ENCODE data around the gene R3HDM2.
"Not testable (repeated sequence)": the region's sequence is repeated elsewhere in the genome, so short reads cannot be mapped to it uniquely, and the experiment has no call there.

R3HDM2 gene

DNA sequence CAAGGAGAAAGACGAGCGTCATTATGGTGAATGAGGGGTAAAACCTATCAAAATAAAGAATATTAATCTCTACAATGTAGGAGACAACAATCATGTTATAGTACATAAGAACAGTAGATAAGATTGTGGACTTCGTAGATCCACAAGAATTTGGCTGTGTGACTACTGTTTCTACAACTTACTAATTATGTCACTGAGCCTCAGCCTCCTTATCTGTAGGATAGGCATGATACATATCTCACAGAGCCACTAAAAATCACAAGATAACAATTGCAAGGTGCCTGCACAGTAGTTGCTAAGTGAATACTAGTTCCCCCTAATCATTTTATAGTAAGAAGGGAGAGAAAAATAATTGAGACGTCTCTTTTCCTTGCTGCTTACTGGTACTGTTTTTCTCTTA, 101.6 kb downstream of the R3HDM2 start:
- DNase-seq (ENCODE audit: low spot score): no peak

DNA sequence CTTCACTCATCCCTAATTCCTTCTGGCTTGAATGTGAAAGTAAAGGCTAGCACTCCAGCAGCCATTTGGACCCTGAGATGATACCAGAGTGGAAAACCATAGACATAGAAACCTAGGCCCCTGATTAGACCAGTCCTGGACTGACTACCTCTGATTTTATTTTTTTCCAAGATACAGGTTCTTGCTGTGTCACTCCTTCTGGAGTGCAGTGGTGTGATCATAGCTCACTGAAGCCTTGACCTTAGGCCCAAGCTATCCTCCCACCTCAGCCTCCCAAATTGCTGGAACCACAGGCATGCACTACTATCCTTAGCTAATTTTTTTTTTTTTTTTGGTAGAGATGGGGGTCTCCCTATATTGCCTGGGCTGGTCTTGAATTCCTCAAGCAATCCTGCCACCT, 105.4 kb downstream of the R3HDM2 start:
- no peak for DNase-seq (ENCODE audit: low spot score)

DNA sequence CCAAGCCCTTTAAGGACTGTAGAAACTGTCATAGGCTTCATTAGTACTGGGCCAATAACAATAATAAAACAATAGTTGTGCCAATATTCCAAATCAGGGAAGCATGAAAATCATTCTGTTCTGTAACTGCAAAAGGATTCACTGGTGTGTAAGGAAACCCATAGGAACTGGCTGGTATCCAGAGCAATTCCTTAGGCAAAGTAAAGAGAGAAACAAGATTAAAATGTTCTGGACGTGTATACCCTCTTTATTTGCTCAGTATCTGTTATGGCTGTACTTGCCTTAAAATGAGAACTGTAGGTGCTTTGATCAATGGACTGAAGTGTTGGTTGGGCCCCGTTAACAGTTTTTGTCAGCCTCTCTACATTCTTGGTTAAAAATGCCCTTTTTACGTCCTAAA, 107.4 kb downstream of the R3HDM2 start:
- no peak for DNase-seq (ENCODE audit: low spot score)

DNA sequence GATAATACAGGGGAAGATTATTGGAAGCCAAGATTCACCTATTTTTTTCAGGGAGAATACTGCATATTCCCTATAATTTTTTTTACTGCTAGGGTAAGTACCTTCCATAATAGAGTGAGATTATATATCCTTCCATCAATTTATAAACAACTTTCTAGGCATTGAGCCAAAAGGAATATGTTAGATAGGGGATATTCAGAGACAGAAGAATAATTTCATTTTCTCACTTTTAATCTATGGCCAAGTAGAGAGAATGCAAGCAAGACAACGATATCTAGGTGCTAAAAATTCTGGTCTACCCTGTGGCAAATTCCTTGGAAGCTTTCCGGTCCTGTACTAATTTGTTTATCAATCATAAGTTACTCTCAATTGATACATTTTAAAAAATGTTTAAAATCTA, 110.2 kb downstream of the R3HDM2 start:
- no peak for DNase-seq (ENCODE audit: low spot score)

DNA sequence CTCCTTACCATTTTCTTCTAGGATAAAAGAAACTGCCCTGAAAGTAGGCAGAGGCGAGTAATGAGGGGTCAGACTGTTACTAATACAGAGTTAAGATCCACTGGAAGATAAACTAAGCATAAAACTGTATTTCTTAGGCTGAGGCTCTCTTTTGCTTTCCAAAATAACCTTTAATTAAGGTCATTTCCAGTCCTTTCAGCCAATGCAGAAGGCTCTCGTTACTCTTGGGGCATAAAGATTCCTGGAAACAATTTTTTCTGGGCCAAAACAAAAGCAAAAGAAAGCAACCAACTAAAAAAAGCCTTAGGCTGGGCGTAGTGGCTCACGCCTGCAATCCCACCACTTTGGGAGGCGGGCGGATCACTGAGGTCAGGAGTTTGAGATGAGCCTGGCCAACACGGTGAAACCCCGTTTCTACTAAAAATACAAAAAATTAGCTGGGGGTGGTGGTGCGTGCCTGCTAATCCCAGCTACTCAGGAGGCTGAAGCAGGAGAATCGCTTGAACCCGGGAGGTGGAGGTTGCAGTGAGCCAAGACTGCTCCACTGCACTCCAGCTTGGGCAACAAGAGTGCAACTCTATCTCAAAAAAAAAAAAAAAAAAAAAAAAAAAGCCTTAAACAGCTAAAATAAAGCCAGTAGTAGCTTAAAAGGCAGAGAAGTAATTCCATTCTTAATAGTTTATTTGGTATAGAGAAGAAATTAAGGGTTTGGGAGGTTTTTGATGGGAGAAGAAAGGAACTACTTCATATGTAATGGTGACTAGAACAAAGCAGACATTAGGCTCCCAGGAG, 111.0 kb downstream of the R3HDM2 start:
- no peak for DNase-seq (ENCODE audit: low spot score)

DNA sequence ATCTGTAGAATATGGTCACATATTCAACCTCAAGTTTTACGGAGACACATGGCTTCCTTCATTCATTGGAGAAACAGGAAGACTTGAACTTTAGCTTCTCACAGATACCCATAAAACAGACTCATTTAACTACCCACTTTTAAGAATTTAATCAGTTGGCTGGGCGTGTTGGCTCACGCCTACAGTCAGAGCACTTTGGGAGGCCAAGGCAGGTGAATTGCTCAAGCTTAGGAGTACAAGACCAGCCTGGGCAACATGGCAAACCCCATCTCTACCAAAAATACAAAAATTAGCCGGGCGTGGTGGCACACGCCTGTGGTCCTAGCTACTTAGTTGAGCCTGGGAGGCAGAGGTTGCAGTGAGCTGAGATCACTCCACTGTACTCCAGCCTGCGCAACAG, 115.2 kb downstream of the R3HDM2 start:
- DNase-seq (ENCODE audit: low spot score): no peak

DNA sequence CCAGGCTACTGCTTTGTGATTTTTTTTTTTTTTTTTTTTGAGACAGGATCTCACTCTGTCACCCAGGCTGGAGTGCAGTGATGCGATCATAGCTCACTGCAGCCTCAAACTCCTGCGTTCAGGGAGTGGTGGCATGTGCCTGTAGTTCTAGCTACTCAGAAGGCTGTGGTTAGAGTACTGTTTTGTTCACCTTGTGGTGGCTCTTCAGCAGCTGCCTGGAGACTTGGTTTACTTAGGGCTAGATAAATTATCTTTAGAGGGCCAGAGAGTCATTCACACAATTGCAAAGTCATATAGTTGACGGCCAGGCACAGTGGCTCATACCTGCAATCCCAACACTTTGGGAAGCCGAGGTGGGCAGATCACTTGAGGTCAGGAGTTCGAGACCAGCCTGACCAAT, 118.6 kb downstream of the R3HDM2 start:
- DNase-seq (ENCODE audit: low spot score): not testable (repeated sequence)

DNA sequence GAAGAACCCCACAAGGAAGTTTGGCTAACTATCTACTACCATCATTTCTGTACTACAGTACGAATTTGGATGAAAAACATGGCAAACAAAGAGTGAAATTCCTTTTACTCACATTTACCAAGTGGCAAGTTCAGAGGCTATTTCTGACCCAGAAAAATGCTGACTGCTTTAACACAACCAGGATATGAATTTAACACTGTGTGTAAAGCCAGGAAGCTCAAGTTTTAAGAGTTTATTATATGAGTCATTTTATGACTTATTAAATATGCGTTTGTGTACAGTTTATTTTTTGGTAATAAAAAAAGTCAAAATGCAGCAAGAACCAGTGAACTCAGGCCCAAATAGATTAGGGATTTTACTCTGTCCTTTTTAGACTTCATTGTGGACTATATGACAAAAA, 121.4 kb downstream of the R3HDM2 start:
- no peak for DNase-seq (ENCODE audit: low spot score)

DNA sequence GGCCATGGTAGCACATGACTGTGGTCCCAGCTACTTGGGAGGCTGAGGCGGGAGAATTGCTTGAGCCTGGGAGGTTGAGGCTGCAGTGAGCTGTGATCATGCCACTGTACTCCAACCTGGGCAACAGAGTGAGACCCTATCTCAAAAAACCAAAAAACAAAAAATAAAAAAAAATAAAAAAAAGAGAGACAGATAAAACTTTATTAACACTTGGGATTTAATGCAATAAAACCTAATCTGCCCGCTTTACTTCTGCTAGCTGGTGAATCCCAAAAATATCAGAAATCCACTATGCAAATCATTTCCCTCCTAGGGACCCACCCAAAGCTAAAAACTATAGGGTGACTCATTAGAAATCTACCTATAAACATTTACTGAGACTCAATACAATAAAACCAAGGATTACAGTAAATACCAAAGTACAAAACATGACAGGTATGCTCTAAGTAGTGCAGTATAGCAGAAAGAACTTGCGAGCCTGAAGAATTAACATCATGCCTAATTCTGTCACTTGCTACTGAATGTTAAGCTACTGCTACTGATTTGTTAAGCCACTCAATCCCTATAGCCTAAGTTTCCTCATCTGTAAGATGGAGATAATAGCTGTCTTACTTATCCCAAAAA, 129.8 kb downstream of the R3HDM2 start:
- no peak for DNase-seq (ENCODE audit: low spot score)

DNA sequence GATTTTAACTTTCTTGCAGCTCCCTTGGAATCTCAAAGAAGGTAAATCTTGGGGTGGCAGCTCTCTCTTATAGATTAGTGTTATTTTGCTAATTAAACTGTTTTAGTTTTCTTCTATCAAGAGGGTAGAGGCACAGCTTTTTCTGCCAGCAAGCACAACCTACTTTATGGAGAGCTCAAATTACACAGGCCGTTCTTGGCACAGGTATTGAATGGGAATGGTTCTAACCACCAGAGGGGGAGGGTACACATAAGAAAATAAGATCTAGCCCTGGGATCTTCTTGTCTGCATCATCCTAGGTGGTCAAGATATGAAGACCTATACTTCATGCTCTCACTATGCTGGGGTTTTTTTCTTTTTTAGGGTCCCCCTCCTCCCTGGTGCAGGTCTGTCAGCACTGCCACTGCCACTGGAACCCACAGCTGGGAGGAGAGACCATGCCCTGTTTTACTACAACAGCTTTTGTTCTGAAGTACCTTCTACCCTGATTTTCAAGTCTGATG, 131.3 kb downstream of the R3HDM2 start:
- DNase-seq (ENCODE audit: low spot score): no peak

DNA sequence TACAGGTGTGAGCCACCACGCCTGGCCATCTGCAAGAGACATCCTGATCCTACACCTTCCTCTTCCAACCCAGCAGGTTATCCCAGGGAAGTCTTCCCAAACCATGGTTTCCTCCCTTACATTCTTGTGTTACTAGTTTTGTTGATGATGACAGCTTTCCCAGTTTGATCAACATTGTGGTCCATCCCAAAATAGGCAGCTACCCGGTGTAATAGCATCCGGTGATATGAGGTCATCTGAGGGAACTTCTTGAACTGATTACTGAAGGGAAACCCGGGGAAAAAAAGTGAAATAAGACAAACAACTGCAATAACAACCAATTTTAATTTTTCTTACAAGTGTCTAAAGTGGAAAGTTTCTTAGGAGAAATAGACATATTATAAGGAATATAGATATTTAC, 134.6 kb downstream of the R3HDM2 start:
- DNase-seq (ENCODE audit: low spot score): no peak

DNA sequence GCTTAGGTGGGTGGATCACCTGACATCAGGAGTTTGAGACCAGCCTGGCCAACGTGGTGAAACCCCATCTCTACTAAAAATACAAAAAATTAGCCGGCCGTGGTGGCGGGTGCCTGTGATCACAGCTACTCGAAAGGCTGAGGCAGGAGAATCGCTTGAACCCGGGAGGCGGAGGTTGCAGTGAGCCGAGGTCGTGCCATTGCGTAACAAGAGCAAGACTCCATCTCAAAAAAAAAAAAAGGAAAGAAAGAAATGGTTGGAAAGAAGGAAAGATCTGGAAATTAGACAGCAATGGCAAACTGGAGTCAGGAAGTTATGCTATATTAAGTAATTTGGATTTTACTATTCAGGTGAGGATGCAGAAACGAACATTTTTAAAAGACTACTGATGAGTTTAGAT, 148.8 kb downstream of the R3HDM2 start:
- not testable (repeated sequence) for DNase-seq (ENCODE audit: low spot score)

DNA sequence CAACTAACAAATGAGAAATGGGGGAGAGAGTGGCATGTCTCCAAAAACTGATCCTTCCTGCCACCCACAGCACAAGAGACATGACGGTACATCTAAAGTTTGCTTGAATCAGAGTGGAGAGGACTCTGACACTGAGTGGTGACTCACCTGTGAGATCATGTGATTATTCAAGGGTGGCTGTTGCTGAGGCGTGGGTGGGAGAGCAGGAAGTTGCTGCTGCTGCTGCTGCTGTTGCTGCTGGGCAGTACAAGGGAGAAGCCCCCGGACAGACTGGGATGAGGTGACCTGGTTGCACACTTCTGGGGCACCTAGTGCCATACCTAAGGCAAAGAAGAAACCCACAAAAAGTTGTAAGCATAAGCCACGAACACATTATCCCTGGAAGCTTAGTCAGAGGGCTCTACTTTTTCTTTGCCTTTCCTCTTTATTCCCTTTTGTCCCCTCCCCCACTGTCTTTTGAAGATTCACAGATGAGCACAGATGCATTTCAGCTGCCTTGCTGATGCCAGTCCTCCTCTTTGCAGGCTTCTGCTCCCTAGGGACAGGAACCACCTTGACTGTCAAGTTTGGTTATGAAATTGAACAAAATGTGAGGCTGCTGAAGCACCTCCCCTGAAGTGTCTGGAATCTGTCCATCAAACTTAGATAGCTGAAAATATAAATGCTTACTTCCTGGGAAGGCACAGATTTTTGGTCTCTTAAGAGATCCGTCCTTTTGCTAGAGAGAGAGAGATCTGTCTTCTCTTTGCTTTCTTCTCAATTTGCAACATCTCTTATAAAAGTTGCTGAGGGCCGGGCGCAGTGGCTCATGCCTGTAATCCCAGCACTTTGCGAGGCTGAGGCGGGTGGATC, 150.4 kb downstream of the R3HDM2 start:
- DNase-seq (ENCODE audit: low spot score): no peak

DNA sequence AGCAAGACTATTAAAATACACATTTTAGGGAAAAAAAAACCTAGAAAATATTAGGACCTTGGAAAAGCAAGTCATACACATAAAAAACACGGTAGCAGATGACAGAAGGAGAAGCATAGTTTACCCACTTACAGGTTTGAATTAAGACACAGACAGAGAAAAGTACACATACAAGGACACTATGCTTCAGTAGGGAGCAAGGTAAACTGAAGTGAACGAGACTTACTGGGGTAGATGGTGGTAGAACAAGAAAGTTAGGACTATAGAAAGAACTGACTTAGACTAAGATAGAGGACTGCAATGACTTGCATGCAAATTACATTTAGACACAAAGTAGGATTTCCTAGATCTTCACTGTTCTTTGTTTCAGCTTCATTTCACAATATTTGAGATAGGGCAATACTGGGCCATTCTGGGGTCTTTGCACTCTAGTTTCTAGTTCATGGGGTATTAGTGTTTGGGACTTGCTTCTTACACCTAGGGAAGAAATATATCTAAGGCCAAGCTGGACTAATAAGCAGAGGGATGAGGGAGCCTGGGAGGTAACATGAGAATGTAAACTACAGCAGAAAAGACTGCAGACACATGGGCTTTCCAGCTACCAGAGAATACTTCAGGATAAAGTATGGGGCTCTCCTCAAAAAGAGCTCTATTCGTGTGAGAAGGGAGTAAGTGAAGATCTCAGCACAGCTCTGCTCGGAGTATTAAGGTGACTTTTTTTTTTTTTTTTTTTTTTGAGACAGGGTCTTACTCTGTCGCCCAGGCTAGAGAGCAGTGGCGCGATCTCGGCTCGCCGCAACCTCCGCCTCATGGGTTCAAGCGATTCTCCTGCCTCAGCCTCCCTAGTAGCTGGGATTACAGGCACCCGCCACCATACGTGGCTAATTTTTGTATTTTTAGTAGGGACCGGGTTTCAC, 152.1 kb downstream of the R3HDM2 start:
- DNase-seq (ENCODE audit: low spot score): no peak

DNA sequence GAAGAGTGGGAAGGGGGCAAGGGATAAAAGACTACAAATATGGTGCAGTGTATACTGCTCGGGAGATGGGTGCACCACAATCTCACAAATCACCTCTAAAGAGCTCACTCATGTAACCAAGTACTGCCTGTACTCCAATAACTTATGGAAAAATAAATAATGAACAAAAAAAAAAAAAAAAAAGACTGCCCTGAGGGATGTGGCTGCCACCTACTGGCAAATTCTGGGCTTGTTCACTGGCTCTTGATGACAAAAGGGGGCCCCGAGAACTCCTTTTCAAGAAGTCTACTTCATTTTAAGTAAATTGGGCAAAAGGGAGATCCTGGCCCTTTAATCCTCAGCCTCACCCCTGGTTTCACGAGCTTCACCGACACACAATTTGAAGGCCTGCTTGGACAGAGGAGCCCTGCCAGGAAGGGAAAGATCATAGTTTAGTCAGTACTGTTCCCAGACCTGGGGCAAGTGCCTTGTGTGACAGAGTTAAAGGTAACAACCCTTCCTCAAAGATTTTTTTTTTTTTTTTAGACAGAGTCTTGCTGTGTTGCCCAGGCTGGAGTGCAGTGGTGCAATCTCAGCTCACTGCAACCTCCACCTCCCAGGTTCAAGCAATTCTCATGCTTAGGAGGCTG, 153.8 kb downstream of the R3HDM2 start:
- DNase-seq (ENCODE audit: low spot score): no peak

DNA sequence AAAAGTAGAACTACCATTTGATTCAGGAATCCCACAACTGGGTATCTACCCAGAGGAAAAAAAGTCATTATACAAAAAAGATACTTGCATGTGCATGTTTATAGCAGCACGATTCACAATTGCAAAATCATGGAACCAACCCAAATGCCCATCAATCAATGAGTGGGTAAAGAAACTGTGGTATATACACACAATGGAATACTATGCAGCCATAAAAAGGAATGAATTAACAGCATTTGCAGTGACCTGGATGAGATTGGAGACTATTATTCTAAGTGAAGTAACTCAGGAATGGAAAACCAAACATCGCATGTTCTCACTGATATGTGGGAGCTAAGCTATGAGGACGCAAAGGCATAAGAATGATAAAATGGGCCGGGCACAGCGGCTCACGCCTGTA, 154.6 kb downstream of the R3HDM2 start:
- not testable (repeated sequence) for DNase-seq (ENCODE audit: low spot score)

DNA sequence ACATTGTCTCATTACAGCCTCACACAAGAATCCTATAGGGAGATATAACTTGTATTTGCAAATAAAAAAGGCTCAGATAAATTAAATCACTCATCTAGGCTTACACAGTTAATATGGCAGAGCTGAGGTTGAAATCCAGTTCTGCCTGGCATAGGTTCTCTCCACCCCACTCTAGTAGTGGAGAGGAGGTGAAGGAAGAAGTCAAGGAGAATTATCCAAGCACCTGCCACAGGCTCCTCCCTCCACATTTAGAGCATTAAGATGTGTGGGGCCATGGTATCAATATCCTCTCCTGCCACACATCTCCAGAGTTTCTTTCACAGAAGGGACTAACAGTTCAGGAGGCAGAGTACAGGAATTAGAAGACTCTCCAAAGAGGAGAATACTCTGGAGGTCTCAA, 157.3 kb downstream of the R3HDM2 start:
- no peak for DNase-seq (ENCODE audit: low spot score)

DNA sequence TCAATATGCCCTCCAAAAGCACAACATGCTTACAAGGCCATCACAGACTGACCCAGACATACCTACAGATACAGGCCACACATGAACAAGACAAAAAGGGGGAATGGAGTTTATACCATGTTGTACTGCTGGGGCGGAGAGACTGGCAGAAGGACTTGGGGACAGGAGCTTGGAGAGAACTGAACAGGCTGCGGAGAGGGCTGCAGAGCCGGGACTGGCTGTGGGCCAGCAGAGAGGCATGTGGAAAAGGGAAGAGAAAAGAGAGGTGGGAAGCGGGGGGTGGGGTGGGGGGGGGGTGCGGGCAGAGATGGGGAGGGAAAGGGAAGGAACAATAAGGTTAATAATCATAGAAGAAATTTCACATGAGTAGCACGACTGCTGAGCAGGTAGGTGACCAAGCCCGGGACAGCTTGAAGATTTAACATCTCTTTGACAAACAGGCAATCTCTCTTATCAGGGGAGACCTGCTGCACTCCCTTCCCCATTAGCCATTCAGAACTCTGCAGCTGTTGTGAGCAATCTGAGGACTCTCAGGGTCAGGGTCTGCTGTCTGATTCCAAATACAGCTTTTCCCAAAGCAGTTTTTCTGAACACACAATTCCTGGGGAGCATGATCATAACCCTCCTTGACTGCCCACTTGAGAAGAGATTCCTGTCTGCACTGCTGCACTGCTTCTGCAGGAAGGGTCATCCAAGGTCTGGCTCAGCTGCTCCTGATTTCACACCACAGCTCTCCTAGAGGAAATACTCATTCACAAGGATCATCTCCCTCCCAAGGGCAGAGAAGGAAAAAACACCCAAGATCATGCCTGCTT, 158.3 kb downstream of the R3HDM2 start:
- no peak for DNase-seq (ENCODE audit: low spot score)

DNA sequence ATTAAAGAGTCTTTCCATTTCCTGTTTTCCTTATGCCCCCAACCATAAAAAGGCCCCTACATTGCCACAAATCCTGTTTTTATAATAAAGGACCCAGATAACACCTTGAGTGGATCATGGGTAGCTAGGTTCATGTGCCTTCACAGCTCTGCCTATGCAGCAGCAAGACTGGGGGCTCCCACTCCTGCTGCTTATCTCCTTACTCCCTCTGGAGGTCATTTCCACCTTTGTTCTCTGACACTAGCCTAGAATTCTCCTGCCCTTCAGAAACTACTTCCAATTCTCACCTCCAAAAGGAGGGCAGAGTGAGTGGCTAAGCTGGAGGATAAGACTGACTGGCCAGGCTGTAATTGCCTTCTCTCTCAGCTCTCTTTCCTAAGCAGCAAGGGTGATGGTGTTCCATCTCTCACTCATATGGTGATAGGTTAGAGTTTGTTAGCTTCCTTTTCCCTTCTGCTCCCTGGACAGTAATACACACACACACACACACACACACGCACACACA, 159.8 kb downstream of the R3HDM2 start:
- DNase-seq (ENCODE audit: low spot score): no peak

DNA sequence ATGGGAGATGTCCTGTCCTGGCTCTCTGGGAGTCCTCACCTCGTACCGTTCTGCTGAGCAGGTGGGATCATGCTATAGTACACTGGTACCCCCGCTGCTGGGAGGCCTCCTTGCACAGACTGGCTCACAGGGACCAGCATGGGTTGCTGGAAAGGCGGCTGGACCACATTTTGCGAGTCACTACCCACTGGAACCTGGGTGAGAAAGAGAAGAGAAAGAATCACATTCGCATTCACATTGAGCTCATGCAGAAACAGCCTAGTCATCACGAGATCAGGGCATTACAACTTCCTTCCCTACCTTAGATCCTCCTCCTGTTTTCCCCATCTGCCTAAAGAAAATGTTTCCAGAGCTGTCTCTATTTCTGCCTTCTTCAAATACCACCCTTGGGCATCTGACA, 162.6 kb downstream of the R3HDM2 start:
- DNase-seq (ENCODE audit: low spot score): no peak
